Measurements from ENCODE around the gene IGSF23. TPM values are rescaled to one million over a fixed set of nuclear protein-coding genes. Genes with fewer than 3 reads are reported as not detected.

The IGSF23 gene
- total RNA-seq, 4 donors from 2014 or later: not detected

- no peak for DNase-seq (ENCODE audit: low spot score)
- no peak for ATAC-seq (ENCODE audit: low FRiP score)
- no peak for TF ChIP-seq CTCF (IDR thresholded peaks at IDR 0.05)
These were observed 16.8 kb upstream of the IGSF23 start for GRCh38 chr19:44596428-44597130.

DNA sequence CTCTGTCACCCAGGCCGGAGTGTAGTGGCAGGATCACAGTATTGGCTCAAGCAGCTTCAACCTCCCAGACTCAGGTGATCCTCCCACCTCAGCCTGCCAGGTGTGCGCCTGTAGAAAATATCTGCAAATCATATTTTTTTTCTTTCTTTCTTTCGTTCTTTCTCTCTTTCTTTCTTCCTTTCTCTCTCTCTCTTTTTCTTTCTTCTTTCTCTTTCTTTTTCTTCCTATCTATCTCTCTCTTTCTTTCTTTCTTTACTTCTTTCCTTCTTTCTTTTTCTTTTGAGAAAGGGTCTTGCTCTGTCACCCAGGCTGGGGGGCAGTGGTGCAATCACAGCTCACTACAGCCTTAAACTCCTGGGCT, 16.3 kb upstream of the IGSF23 start:
- TF ChIP-seq CTCF (IDR thresholded peaks at IDR 0.05): no peak
- DNase-seq (ENCODE audit: low spot score) (no peak), ATAC-seq (ENCODE audit: low FRiP score) (no peak)

- ATAC-seq (ENCODE audit: low FRiP score): no peak
- TF ChIP-seq CTCF (IDR thresholded peaks at IDR 0.05): no peak
- DNase-seq (ENCODE audit: low spot score): no peak
These were observed 15.0 kb upstream of the IGSF23 start for GRCh38 chr19:44598355-44598754.

- no peak for ATAC-seq (ENCODE audit: low FRiP score)
- DNase-seq (ENCODE audit: low spot score): no peak
- TF ChIP-seq CTCF (IDR thresholded peaks at IDR 0.05): no peak
These were observed 14.5 kb upstream of the IGSF23 start for GRCh38 chr19:44598880-44599279.

DNA sequence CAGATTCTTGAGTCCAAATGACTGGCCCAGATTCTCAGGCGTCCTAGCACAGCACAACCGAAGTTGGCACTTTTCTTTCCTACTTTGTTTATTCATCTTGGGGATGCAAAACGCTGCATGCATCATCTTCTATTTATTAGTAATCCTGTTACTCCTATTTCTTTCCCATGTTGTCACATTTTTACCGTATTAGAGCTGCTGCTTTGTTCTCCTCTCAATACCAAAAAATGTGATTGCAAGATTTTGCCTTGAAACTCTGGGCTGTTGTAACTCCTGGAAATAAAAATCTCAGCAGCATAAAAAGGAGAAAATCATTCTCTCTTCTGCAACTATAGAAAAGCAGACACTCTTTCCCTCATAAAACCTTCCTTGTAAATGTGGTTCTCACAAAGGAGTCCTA, 12.9 kb upstream of the IGSF23 start:
- DNase-seq (ENCODE audit: low spot score) (no peak), ATAC-seq (ENCODE audit: low FRiP score) (no peak)
- TF ChIP-seq CTCF (IDR thresholded peaks at IDR 0.05): no peak

DNA sequence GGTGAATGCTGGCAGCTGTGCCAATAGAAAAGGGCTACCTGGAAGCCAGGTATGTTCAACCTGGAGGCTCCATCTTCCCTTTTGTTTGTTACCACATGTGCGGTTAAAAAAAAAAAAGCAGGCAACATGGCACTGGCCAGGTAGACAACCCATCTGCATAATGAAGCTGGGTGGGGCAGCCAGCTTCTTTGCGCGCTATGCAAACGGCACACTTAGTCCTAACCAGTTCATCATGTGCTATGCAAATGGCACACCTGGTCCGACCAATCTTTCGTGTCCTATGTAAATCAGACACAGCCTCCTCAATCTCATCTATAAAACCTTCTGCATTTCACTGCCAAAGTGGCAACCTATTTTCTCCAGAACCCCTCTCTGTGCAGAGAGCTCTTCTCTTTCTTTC, 11.3 kb upstream of the IGSF23 start:
- no peak for DNase-seq (ENCODE audit: low spot score)
- no peak for TF ChIP-seq CTCF (IDR thresholded peaks at IDR 0.05)
- ATAC-seq (ENCODE audit: low FRiP score): no peak

DNA sequence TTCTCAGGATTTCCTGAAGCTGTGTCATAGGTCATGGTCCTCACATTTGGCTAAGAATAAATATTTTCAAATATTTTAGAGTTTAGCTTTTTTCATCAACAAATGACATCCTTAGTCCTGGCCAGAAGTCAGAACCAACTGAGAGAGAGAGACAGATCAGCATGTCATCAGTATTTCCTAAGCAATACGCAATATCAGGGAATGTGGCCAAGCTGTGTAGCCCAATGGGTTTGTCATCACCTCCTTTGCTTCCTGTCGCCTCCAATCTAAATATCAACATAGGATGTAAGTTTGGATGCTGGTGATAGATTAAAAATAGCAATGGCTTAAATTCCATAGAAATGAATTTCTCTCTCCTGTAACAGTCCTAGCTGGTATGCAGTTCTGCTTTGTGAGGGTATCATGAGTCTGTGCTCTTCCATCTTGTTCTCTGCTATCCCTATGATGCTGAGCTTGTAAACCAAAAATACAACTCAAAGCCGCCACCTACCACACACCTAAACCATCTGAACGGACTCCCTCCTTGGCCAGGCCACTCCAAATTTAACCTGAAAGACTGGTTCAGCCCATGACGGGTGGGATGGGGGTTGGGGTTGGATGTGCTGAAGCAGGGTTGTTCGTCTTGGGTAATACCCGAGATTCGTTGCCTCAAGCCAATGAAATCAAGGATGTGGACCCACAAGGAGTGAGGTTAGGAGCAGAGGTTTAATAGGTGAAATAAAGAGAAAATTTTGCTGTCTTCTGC, 10.0 kb upstream of the IGSF23 start:
- no peak for ATAC-seq (ENCODE audit: low FRiP score)
- no peak for DNase-seq (ENCODE audit: low spot score)
- TF ChIP-seq CTCF (IDR thresholded peaks at IDR 0.05): no peak

Measured in omental fat pad (tissue), 4 donors.